ENCODE measurements around the gene COPS6.

COPS6 gene

GRCh38 chr7:100080907-100081534, 7.7 kb upstream of the COPS6 start:
- DNase-seq: no peak

GRCh38 chr7:100081535-100082102, 7.2 kb upstream of the COPS6 start, which contains the start of gene ZNF3:
ZNF3 (minus strand) TSS chr7:100081723; CDS start chr7:100077357, 4,366 bp downstream.
- DNase-seq: peak; percentile 98

- no peak for DNase-seq
Measured at GRCh38 chr7:100082978-100083377, 5.8 kb upstream of the COPS6 start.

GRCh38 chr7:100085515-100085914, 3.3 kb upstream of the COPS6 start:
- no peak for DNase-seq

- no peak for DNase-seq
Measured at GRCh38 chr7:100087055-100087750, 1.6 kb upstream of the COPS6 start.

- no peak for DNase-seq
Measured at GRCh38 chr7:100088095-100088620, 611 bp upstream of the COPS6 start.

GRCh38 chr7:100089458-100090196, 858 bp downstream of the COPS6 start:
- no peak for DNase-seq

GRCh38 chr7:100090527-100091410, 2.0 kb downstream of the COPS6 start:
- no peak for DNase-seq

GRCh38 chr7:100091411-100092181, 2.8 kb downstream of the COPS6 start:
- DNase-seq: no peak

- no peak for DNase-seq
Measured at GRCh38 chr7:100093054-100093453, 4.3 kb downstream of the COPS6 start.

- no peak for DNase-seq
Measured at GRCh38 chr7:100093498-100093897, 4.7 kb downstream of the COPS6 start.

- DNase-seq: no peak
Measured at GRCh38 chr7:100093925-100094486, 5.2 kb downstream of the COPS6 start.

GRCh38 chr7:100095289-100095688, 6.5 kb downstream of the COPS6 start:
- no peak for DNase-seq

- DNase-seq: no peak
Measured at GRCh38 chr7:100095704-100096103, 6.9 kb downstream of the COPS6 start.

- DNase-seq: no peak
Measured at GRCh38 chr7:100098913-100099312, 10.1 kb downstream of the COPS6 start.

GRCh38 chr7:100099452-100099851, 10.7 kb downstream of the COPS6 start:
- DNase-seq: no peak

GRCh38 chr7:100100420-100101015, 11.7 kb downstream of the COPS6 start:
- peak; percentile 85 for DNase-seq

GRCh38 chr7:100101016-100101862, 12.5 kb downstream of the COPS6 start, which contains the start of the genes AP4M1 and MCM7:
AP4M1 (plus strand) TSS chr7:100101643; CDS start chr7:100101715, 72 bp downstream.
MCM7 (minus strand) TSS chr7:100101397; CDS start chr7:100101294, 103 bp downstream.
- peak; percentile 97 for DNase-seq

All from GDM1 (cell line).